HL-60/S4 (cell line): ENCODE measurements around the gene ZNG1F.
"Not testable (repeated sequence)": the region's sequence is repeated elsewhere in the genome, so short reads cannot be mapped to it uniquely, and the experiment has no call there.

Source experiments
- in situ Hi-C: fragments of 300-500 bp; cut with MboI; formaldehyde crosslinking; loops from 2 replicates; pipeline ENCODE4 v1.14.3; 2022; ENCODE audit warnings: low sequenced_read_pairs

ZNG1F gene

GRCh38 chr9:41087157-41087780, 101.8 kb downstream of the ZNG1F start:
- in situ Hi-C loops: not testable (repeated sequence)

GRCh38 chr9:41086685-41087084, 102.4 kb downstream of the ZNG1F start:
- in situ Hi-C loops: not testable (repeated sequence)

GRCh38 chr9:41086215-41086614, 102.9 kb downstream of the ZNG1F start:
- in situ Hi-C loops: not testable (repeated sequence)

GRCh38 chr9:41082358-41082757, 106.8 kb downstream of the ZNG1F start:
- in situ Hi-C loops: not testable (repeated sequence)
